Upper lobe of left lung (tissue), 4 donors: ENCODE data around the gene SHE.

Experiments used
- CTCF ChIP-seq, 6 experiments: fragments of 450-650 bp in 4 of 6; fragments of 200-600 bp in 2 of 6; sonication (generic) in 2 of 6; IDR thresholded peaks; one replicate each; pipeline ENCODE4 v1.5.1; 2016 to 2019; ENCODE audit warnings: antibody characterized with exemption in 6 of 6
- EP300 ChIP-seq, 4 donors: sonication (generic); formaldehyde crosslinking; IDR thresholded peaks; one replicate each; pipeline ENCODE4 v1.5.1; 2017; ENCODE audit warnings: antibody characterized with exemption in 4 of 4, control low read depth in 2 of 4

GRCh38 chr1:154548028-154548427 is 45.8 kb upstream of the SHE start:
- TF ChIP-seq EP300 (IDR thresholded peaks at IDR 0.05) (no peak), CTCF (IDR thresholded peaks at IDR 0.05) (no peak)
